ENCODE measurements around the gene SCUBE1. TPM values are rescaled to one million over a fixed set of nuclear protein-coding genes. Genes with fewer than 3 reads are reported as not detected.

Gene SCUBE1
- total RNA-seq, 2 experiments from 2014 or later = 0.07 TPM; not detected in 1

DNA sequence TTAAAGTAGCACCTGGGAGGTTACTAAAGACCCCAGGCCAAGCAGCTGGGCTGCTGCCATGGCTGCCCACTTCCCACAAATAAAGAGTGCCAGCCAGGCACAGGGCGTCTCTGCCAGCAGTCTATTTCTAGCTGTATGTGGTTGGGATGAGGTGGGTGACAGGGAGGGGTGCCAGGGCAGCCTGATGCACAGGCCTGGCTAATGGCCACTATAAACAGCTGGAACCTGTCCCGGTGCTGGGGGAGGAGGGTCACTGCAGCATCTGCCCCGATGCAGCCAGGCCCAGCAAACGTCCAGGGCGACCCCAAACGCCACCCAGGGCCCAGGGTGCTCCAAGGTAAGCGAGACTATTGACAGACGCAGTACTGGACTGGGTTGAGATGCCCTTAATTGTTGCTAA lies 37.4 kb downstream of the SCUBE1 start:
- H3K9me3 Mint-ChIP-seq = no peaks in the 10 kb centered on the region
- no peak for ATAC-seq
- no peaks in the 10 kb centered on the region for H3K4me1 Mint-ChIP-seq (ENCODE audit: low read depth)
- no peaks in the 10 kb centered on the region for H3K36me3 Mint-ChIP-seq (ENCODE audit: low read depth)
- intact Hi-C loops (cut with micrococcal nuclease) = no loop called here
- CTCF ChIA-PET = interaction anchor here (1.2 kb wide), 1 partner anchor 15 kb away, joined by 3 read pairs; no protein-coding TSS in a partner anchor
- H3K27ac Mint-ChIP-seq = no peak overlapping the region
- DNase-seq = no peak
- H3K27me3 Mint-ChIP-seq = no peaks in the 10 kb centered on the region
- no peak overlapping the region for H3K4me3 Mint-ChIP-seq
- POLR2A ChIA-PET = no interaction called here
- TF ChIP-seq, protein P1, sequence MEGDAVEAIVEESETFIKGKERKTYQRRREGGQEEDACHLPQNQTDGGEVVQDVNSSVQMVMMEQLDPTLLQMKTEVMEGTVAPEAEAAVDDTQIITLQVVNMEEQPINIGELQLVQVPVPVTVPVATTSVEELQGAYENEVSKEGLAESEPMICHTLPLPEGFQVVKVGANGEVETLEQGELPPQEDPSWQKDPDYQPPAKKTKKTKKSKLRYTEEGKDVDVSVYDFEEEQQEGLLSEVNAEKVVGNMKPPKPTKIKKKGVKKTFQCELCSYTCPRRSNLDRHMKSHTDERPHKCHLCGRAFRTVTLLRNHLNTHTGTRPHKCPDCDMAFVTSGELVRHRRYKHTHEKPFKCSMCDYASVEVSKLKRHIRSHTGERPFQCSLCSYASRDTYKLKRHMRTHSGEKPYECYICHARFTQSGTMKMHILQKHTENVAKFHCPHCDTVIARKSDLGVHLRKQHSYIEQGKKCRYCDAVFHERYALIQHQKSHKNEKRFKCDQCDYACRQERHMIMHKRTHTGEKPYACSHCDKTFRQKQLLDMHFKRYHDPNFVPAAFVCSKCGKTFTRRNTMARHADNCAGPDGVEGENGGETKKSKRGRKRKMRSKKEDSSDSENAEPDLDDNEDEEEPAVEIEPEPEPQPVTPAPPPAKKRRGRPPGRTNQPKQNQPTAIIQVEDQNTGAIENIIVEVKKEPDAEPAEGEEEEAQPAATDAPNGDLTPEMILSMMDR (IDR thresholded peaks at IDR 0.05) = no peak

DNA sequence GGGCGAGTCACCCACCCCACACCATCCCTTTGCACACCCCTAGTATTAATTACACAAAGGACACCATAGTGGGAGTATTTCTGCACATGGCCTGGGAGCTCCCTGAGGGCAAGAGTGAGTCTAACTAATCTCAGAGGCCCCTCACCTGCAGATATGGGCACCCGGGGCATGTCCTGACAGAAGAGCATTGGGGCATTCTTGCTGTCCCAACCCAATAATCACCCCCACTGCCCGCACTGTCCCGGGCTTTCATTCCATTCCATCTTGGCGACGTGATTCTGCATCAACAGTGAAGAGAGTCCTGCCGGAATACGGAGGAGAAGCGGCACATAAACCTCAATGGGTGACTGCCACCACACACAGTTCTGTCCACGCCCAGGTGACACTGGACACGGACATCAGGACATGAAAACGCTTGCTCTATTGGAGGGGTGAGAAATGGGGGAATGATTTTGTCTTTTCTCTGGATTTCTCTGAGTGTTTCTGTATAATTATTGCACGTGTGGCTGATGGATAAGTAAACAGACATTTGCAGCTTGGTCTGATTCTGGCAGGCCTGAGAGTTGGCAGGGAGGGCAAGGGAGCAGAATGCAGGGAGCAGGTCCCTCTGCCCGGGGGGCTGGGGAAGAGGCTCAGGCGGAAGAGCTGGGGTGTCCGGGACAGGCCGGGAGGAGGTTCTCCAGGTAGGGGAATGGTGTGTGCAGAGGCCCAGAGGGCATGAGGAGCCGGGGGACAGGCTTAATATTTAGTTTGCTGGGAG lies 38.2 kb downstream of the SCUBE1 start:
- TF ChIP-seq, protein P1 (IDR thresholded peaks at IDR 0.05) = no peak
- intact Hi-C loops (cut with micrococcal nuclease) = no loop called here
- Mint-ChIP-seq H3K27ac (no peak overlapping the region), H3K4me3 (no peak overlapping the region), H3K36me3 (ENCODE audit: low read depth) (no peaks in the 10 kb centered on the region), H3K27me3 (no peaks in the 10 kb centered on the region), H3K4me1 (ENCODE audit: low read depth) (no peaks in the 10 kb centered on the region), H3K9me3 (no peaks in the 10 kb centered on the region)
- DNase-seq (no peak), ATAC-seq (no peak)
- POLR2A ChIA-PET = no interaction called here
- CTCF ChIA-PET = no interaction called here

DNA sequence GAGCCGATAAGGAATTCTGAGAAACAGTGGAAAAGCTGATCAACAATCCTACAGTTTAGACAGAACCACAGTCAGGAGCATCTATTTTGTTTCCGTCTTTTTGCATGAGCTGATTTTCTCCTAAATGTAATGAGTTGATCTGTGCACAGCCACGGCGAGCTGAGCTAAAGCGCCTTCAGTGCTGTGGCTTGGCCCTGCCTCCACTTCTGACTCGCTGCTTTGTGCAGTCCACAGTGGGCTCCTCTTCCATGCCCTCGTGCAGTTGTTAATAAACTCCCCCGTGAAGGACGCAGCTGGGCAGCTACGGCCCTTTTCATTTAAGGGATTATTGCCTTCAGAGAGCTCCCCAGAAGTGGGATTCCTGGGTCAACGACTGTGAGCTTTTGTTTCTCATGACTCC lies 39.4 kb downstream of the SCUBE1 start:
- H3K36me3 Mint-ChIP-seq (ENCODE audit: low read depth) = no peaks in the 10 kb centered on the region
- no peaks in the 10 kb centered on the region for H3K9me3 Mint-ChIP-seq
- ATAC-seq = no peak
- H3K27ac Mint-ChIP-seq = no peak overlapping the region
- TF ChIP-seq, protein P1 (IDR thresholded peaks at IDR 0.05) = no peak
- H3K27me3 Mint-ChIP-seq = no peaks in the 10 kb centered on the region
- no peak for DNase-seq
- ChIA-PET POLR2A (no interaction called here), CTCF (interaction anchor here (1.5 to 1.6 kb wide), 2 partner anchors 28 to 178 kb away, joined by 3 read pairs; no protein-coding TSS in a partner anchor)
- H3K4me3 Mint-ChIP-seq = no peak overlapping the region
- intact Hi-C loops (cut with micrococcal nuclease) = no loop called here
- H3K4me1 Mint-ChIP-seq (ENCODE audit: low read depth) = no peaks in the 10 kb centered on the region

DNA sequence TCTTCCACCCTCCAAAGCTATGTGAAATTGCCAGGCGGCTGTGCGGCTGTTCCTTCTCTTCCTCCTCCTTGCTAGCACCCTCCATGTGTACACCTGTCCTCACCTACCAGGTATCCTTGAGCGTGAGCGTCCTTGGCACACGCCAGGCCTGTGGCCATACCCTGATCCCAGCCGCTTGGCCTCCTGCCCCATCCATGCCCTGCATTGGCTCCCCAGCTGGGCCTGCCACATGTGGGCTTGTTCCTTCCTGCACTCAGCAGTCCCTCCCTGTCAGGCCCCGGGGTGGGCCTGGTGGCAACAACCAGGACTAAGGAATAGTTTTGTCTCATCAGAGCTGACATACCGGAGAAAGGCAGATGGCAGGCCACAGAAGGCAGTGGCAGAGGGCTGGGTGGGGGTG lies 40.0 kb downstream of the SCUBE1 start:
- H3K36me3 Mint-ChIP-seq (ENCODE audit: low read depth) = no peaks in the 10 kb centered on the region
- H3K9me3 Mint-ChIP-seq = no peaks in the 10 kb centered on the region
- POLR2A ChIA-PET = no interaction called here
- CTCF ChIA-PET = interaction anchor here (1.5 to 1.6 kb wide), 2 partner anchors 27 to 178 kb away, joined by 3 read pairs; no protein-coding TSS in a partner anchor
- H3K4me3 Mint-ChIP-seq = no peak overlapping the region
- no peaks in the 10 kb centered on the region for H3K4me1 Mint-ChIP-seq (ENCODE audit: low read depth)
- DNase-seq = no peak
- H3K27me3 Mint-ChIP-seq = no peaks in the 10 kb centered on the region
- intact Hi-C loops (cut with micrococcal nuclease) = no loop called here
- H3K27ac Mint-ChIP-seq = no peak overlapping the region
- TF ChIP-seq, protein P1 (IDR thresholded peaks at IDR 0.05) = no peak
- ATAC-seq = no peak

DNA sequence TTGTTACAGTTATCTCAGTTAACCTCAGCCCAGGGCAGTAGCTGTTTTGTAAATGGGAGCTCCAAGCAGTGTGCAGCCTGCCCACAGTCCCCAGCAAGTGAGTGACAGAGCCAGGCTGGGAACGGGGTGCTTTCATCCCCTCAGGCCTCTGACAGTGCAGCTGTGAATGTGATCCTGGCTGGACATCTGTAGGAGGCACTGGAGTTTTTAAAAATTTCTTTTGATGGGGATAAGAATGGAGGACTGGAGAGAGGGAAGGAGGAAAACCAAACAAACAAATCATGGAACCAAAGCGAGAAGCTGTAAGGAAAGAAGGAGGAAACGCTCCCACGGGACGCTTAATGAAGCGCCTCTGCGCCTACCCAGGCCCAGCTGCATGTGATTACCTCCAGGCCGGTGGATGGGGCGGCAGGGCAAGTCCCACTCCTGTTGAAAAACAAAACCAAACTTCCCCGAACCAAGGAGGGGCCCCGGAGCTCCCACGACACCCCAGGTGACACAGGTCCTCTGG lies 40.6 kb downstream of the SCUBE1 start:
- H3K36me3 Mint-ChIP-seq (ENCODE audit: low read depth) = no peaks in the 10 kb centered on the region
- CTCF ChIA-PET = interaction anchor here (1.0 to 1.6 kb wide), 3 partner anchors 27 to 179 kb away, joined by 3 read pairs; no protein-coding TSS in a partner anchor

More for the DNA sequence above, 40.6 kb downstream of the SCUBE1 start:
- Mint-ChIP-seq H3K27me3 (no peaks in the 10 kb centered on the region), H3K4me1 (ENCODE audit: low read depth) (no peaks in the 10 kb centered on the region), H3K9me3 (no peaks in the 10 kb centered on the region), H3K4me3 (no peak overlapping the region), H3K27ac (no peak overlapping the region)
- intact Hi-C loops (cut with micrococcal nuclease) = no loop called here
- POLR2A ChIA-PET = no interaction called here
- TF ChIP-seq, protein P1 (IDR thresholded peaks at IDR 0.05) = no peak
- no peak for ATAC-seq
- no peak for DNase-seq
